Measurements from ENCODE around the gene KRT74. TPM values are rescaled to one million over a fixed set of nuclear protein-coding genes. Genes with fewer than 3 reads are reported as not detected.

Gene KRT74
- total RNA-seq, 4 donors from 2014 or later, result not detected

GRCh38 chr12:52522346-52523011 lies 51.2 kb downstream of the KRT74 start:
- Histone ChIP-seq H3K9me3 (no peaks in the 10 kb centered on the region), H3K27ac (no peak overlapping the region), H3K4me3 (no peak overlapping the region), H3K4me1 (no peaks in the 10 kb centered on the region), H3K36me3 (no peaks in the 10 kb centered on the region), H3K27me3 (peaks cover 11% of the 10 kb centered on the region)
- TF ChIP-seq POLR2A (IDR thresholded peaks at IDR 0.05) (no peak), EP300 (IDR thresholded peaks at IDR 0.05) (no peak), CTCF (IDR thresholded peaks at IDR 0.05) (no peak), POLR2AphosphoS5 (IDR thresholded peaks at IDR 0.05) (no peak)
- 78% methylated on average over 3 of the region's 10 CpGs; no CpG with 5 or more reads in 1 of the 2 donors for WGBS, 2 donors (ENCODE audit: low coverage in 1 of 2)
- ATAC-seq, result peak; percentile 47

DNA sequence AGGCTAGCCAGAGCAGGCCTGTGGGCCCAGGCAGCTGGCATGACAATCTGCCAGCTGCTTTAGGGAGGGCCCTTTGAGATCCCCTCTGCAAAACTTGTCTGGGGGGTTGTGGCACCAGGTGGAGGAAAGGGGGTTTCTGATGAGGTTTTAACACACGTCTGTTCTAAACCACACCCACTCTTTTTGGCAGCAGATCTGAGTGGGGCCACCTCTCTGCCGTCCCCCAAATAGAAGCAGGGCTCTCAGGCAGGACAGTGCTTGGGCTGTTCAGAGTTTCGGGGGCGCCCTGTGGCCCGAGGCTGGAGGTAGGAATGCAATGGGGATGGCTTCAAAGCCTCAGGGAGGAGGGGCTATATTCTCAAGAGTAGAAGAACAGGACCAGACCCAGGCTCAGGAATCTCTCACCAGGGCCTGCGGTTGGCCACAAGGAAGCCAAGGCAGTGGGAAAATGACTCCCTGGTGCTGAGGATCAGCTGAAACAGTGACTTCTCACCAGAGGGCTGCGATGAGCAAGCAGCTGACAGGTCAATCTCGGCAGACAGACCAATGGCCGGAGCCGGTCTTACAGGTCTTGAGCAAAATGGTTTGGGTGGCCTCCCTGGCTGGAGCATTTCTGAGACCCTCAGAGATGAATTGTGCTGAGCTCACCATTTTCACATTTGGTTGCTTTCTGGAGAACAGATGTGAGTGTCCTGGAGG lies 51.9 kb downstream of the KRT74 start:
- Histone ChIP-seq H3K27ac (no peak overlapping the region), H3K36me3 (no peaks in the 10 kb centered on the region), H3K4me1 (no peaks in the 10 kb centered on the region), H3K9me3 (no peaks in the 10 kb centered on the region), H3K27me3 (peaks cover 11% of the 10 kb centered on the region), H3K4me3 (no peak overlapping the region)
- TF ChIP-seq POLR2AphosphoS5 (IDR thresholded peaks at IDR 0.05) (no peak), EP300 (IDR thresholded peaks at IDR 0.05) (no peak), CTCF (IDR thresholded peaks at IDR 0.05) (no peak), POLR2A (IDR thresholded peaks at IDR 0.05) (no peak)
- 40 to 100% methylated on average over 1 of the region's 10 CpGs for WGBS, 2 donors (ENCODE audit: low coverage in 1 of 2)
- ATAC-seq, result no peak

DNA sequence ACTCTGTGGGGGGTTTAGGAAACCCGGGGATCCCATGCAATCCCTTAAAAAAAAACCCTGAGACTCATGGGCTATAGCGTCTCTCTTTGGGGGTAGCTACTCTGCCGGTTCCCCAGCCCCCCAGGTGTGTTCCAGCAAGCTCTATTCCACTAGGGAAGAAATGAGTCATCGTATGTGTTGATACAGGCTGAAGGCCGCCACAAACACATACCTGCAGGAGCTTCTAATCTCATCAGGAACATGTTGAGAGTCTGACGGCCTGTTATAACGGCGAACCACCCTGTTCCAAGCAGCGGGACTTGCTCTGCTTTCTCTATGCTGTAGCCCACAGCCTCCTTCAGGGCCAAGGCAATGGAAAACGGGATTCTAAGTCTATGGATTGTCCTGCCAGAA lies 52.5 kb downstream of the KRT74 start:
- no peak for ATAC-seq
- H3K27ac ChIP-seq, result no peak overlapping the region

GRCh38 chr12:52519826-52520662 lies 53.6 kb downstream of the KRT74 start, which contains the start of gene KRT5:
Gene KRT5, minus strand, starts transcription at chr12:52520394. Its CDS starts 98 bp downstream, at chr12:52520296.
- Histone ChIP-seq H3K4me3 (no peak within 1 kb of the TSS), H3K9me3 (no peaks in the 10 kb centered on the region), H3K27me3 (peaks cover 11% of the 10 kb centered on the region), H3K27ac (no peak within 1 kb of the TSS), H3K4me1 (no peaks in the 10 kb centered on the region), H3K36me3 (no peaks in the 10 kb centered on the region)
- WGBS, 2 donors (ENCODE audit: low coverage in 1 of 2), result 75 to 79% methylated on average over 2 to 6 of the region's 29 CpGs
- TF ChIP-seq POLR2AphosphoS5 (IDR thresholded peaks at IDR 0.05) (no peak), CTCF (IDR thresholded peaks at IDR 0.05) (no peak), EP300 (IDR thresholded peaks at IDR 0.05) (no peak), POLR2A (IDR thresholded peaks at IDR 0.05) (no peak)
- ATAC-seq, result no peak

More for the DNA sequence above, 52.5 kb downstream of the KRT74 start:
- Histone ChIP-seq H3K4me3 (no peak overlapping the region), H3K4me1 (no peaks in the 10 kb centered on the region), H3K27me3 (peaks cover 11% of the 10 kb centered on the region), H3K9me3 (no peaks in the 10 kb centered on the region), H3K36me3 (no peaks in the 10 kb centered on the region)
- TF ChIP-seq EP300 (IDR thresholded peaks at IDR 0.05), result no peak
- TF ChIP-seq POLR2AphosphoS5 (IDR thresholded peaks at IDR 0.05), result no peak
- no peak for TF ChIP-seq POLR2A (IDR thresholded peaks at IDR 0.05)
- TF ChIP-seq CTCF (IDR thresholded peaks at IDR 0.05), result no peak
- 68 to 77% methylated on average over 3 to 5 of the region's 10 CpGs for WGBS, 2 donors (ENCODE audit: low coverage in 1 of 2)

Measured in gastroesophageal sphincter (tissue), 4 donors.